Endodermal cell (in vitro differentiated cells): ENCODE data around the gene HSD11B2. TPM values are rescaled to one million over a fixed set of nuclear protein-coding genes. Genes with fewer than 3 reads are reported as not detected.

Experiments used
- DNase-seq: peaks from one replicate; pipeline ENCODE4 v3.0.0-alpha.2; 2017
- H3K27ac ChIP-seq: 2 replicates; pipeline ENCODE4 v1.5.1; 2013; ENCODE audit warnings: mild to moderate bottlenecking, low read depth, low read length, moderate library complexity
- H3K27me3 ChIP-seq: 2 replicates; pipeline ENCODE4 v1.6.1; 2013; ENCODE audit warnings: mild to moderate bottlenecking, low read length, moderate library complexity; ENCODE audit not compliant: insufficient read depth, control insufficient read depth, poor library complexity, severe bottlenecking
- H3K36me3 ChIP-seq: 2 replicates; pipeline ENCODE4 v1.7.0; 2013; ENCODE audit warnings: mild to moderate bottlenecking, low read length, moderate library complexity; ENCODE audit not compliant: control insufficient read depth, insufficient read depth
- H3K4me1 ChIP-seq: one replicate; pipeline ENCODE4 v1.7.0; 2013; ENCODE audit warnings: low read length; ENCODE audit not compliant: control insufficient read depth, insufficient read depth
- H3K4me3 ChIP-seq: 2 replicates; pipeline ENCODE4 v1.5.1; 2013; ENCODE audit warnings: mild to moderate bottlenecking, low read length, moderate library complexity
- H3K9ac ChIP-seq: 2 replicates; pipeline ENCODE4 v1.6.1; 2013; ENCODE audit warnings: mild to moderate bottlenecking, low read length, moderate library complexity; ENCODE audit not compliant: poor library complexity, severe bottlenecking; ENCODE audit errors: extremely low read depth
- H3K9me3 ChIP-seq: 2 replicates; pipeline ENCODE4 v1.6.1; 2013; ENCODE audit warnings: mild to moderate bottlenecking, low read length, moderate library complexity; ENCODE audit not compliant: control insufficient read depth
- H3K27ac Mint-ChIP-seq: 2 replicates; pipeline ENCODE4 v1.8.0; 2020; ENCODE audit warnings: mixed read lengths
- H3K27me3 Mint-ChIP-seq: 2 replicates; pipeline ENCODE4 v1.8.0; 2021; ENCODE audit warnings: mild to moderate bottlenecking, mixed read lengths; ENCODE audit not compliant: insufficient read depth
- H3K36me3 Mint-ChIP-seq: 2 replicates; pipeline ENCODE4 v1.8.0; 2020; ENCODE audit warnings: low read depth, mixed read lengths
- H3K4me1 Mint-ChIP-seq: 2 replicates; pipeline ENCODE4 v1.8.0; 2020; ENCODE audit warnings: mixed read lengths
- H3K4me3 Mint-ChIP-seq: 2 replicates; pipeline ENCODE4 v1.8.0; 2020; ENCODE audit warnings: mild to moderate bottlenecking, moderate library complexity, mixed read lengths
- H3K9me3 Mint-ChIP-seq: 2 replicates; pipeline ENCODE4 v1.8.0; 2020; ENCODE audit warnings: mild to moderate bottlenecking, mixed read lengths
- WGBS, 2 experiments: methylation state at CpG; one replicate each; pipeline versions ENCODE4 v1.1.5 to v1.1.7; 2013; ENCODE audit warnings: missing lambda C conversion rate in 2 of 2, mixed read lengths in 1 of 2; ENCODE audit not compliant: insufficient coverage in 1 of 2, insufficient read length in 1 of 2; 5-methylcytosine and 5-hydroxymethylcytosine counted together
- total RNA-seq, 2 donors: library from RNA; stranded (reverse); fragmentation: NEBNext Ultra II Directional in 1 of 2; extraction: Animal tissue kit (Norgen Biotek cat#: 25700) in 1 of 2; gene quantifications; 2 replicates in 1 of 2; 3 replicates in 1 of 2; pipeline ENCODE4 v1.2.1, GENCODE V29; 2021
- TF ChIP-seq, protein P1 (sequence below): fragments of 200-600 bp; sonication (generic); conservative IDR thresholded peaks from 2 replicates; pipeline ENCODE4 v1.5.0; 2021; ENCODE audit warnings: antibody characterized with exemption, mild to moderate bottlenecking

Gene HSD11B2
- total RNA-seq, 2 donors from 2014 or later = 10.4 to 14.7 TPM

GRCh38 chr16:67457611-67458010, 26.7 kb downstream of the HSD11B2 start:
- Mint-ChIP-seq H3K27me3 (no peaks in the 10 kb centered on the region), H3K9me3 (no peaks in the 10 kb centered on the region), H3K36me3 (no peaks in the 10 kb centered on the region), H3K4me1 (no peaks in the 10 kb centered on the region), H3K27ac (no peak overlapping the region), H3K4me3 (no peak overlapping the region)
- peaks cover 12% of the 10 kb centered on the region for H3K36me3 ChIP-seq
- H3K9ac ChIP-seq = no peak overlapping the region
- H3K9me3 ChIP-seq = no peaks in the 10 kb centered on the region
- H3K27ac ChIP-seq = no peak overlapping the region
- no peak for DNase-seq
- no peak overlapping the region for H3K4me3 ChIP-seq
- TF ChIP-seq, protein P1, sequence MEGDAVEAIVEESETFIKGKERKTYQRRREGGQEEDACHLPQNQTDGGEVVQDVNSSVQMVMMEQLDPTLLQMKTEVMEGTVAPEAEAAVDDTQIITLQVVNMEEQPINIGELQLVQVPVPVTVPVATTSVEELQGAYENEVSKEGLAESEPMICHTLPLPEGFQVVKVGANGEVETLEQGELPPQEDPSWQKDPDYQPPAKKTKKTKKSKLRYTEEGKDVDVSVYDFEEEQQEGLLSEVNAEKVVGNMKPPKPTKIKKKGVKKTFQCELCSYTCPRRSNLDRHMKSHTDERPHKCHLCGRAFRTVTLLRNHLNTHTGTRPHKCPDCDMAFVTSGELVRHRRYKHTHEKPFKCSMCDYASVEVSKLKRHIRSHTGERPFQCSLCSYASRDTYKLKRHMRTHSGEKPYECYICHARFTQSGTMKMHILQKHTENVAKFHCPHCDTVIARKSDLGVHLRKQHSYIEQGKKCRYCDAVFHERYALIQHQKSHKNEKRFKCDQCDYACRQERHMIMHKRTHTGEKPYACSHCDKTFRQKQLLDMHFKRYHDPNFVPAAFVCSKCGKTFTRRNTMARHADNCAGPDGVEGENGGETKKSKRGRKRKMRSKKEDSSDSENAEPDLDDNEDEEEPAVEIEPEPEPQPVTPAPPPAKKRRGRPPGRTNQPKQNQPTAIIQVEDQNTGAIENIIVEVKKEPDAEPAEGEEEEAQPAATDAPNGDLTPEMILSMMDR = no peak
- no peaks in the 10 kb centered on the region for H3K27me3 ChIP-seq
- 91 to 97% methylated on average over 4 to 7 of the region's 7 CpGs for WGBS, 2 experiments
- H3K4me1 ChIP-seq = no peaks in the 10 kb centered on the region

- Mint-ChIP-seq H3K9me3 (no peaks in the 10 kb centered on the region), H3K36me3 (no peaks in the 10 kb centered on the region), H3K4me1 (no peaks in the 10 kb centered on the region), H3K27me3 (no peaks in the 10 kb centered on the region), H3K27ac (no peak overlapping the region), H3K4me3 (no peak overlapping the region)
- no peaks in the 10 kb centered on the region for H3K9me3 ChIP-seq
- WGBS, 2 experiments = 85 to 100% methylated on average over 3 to 6 of the region's 6 CpGs
- H3K4me1 ChIP-seq = no peaks in the 10 kb centered on the region
- no peak overlapping the region for H3K27ac ChIP-seq
- no peaks in the 10 kb centered on the region for H3K27me3 ChIP-seq
- TF ChIP-seq, protein P1 = no peak
- no peak overlapping the region for H3K4me3 ChIP-seq
- no peak overlapping the region for H3K9ac ChIP-seq
- peaks cover 12% of the 10 kb centered on the region for H3K36me3 ChIP-seq
- no peak for DNase-seq
Observed at GRCh38 chr16:67458121-67458641, 27.3 kb downstream of the HSD11B2 start.

DNA sequence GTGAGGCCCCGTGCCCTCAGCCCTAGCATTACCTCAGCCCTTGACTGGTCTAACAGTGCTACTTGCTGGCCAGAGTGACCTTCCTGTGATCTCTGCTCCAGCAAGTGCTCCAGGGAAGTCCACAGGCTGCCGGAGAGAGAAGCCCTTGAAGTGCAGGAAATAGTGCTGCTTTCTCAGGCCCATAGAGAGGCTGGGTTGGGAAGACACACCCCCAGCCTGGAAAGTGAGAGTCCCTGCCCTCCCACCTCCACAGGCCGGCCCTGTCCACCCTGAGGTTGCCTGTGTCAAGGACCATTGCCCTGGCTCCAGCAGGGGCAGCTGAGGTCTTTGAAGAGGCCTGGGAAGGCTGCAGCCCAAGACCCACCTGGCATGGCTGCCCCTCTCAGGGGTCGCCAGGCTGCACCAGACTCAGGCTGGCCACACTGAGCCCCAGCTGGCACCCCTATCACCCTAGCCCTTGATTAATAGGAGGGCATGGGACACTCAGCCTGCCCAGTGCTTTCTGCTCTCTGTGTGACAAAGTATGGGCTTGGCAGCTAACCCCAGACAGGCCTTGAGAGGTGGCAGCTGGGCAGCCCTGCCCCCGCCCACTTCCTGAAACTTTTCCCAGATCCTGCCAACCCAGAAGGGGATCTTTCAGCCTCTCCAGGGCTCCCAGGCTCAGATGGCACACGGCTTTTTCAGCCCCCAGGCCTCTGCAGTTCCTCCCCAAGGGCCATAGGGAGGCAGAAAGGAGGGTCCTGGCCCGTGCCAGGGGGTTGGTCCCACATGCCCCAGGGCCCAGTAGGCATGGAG, 28.3 kb downstream of the HSD11B2 start:
- Histone ChIP-seq H3K36me3 (peaks cover 12% of the 10 kb centered on the region), H3K27ac (no peak overlapping the region), H3K27me3 (no peaks in the 10 kb centered on the region), H3K9ac (no peak overlapping the region), H3K4me3 (no peak overlapping the region), H3K9me3 (no peaks in the 10 kb centered on the region), H3K4me1 (no peaks in the 10 kb centered on the region)
- WGBS, 2 experiments = 88 to 90% methylated on average over 5 to 7 of the region's 7 CpGs
- H3K27ac Mint-ChIP-seq = no peak overlapping the region
- TF ChIP-seq, protein P1 = no peak
- no peak overlapping the region for H3K4me3 Mint-ChIP-seq
- H3K36me3 Mint-ChIP-seq = no peaks in the 10 kb centered on the region
- H3K4me1 Mint-ChIP-seq = no peaks in the 10 kb centered on the region
- no peaks in the 10 kb centered on the region for H3K9me3 Mint-ChIP-seq
- no peak for DNase-seq
- H3K27me3 Mint-ChIP-seq = no peaks in the 10 kb centered on the region
